Measurements from ENCODE around the gene PMS1. TPM values are rescaled to one million over a fixed set of nuclear protein-coding genes. Genes with fewer than 3 reads are reported as not detected.
A peak's percentile ranks its signal among the peaks of the same experiment; 100 is the strongest.
"Not testable (repeated sequence)": the region's sequence is repeated elsewhere in the genome, so short reads cannot be mapped to it uniquely, and the experiment has no call there.

Gene PMS1
- polyA plus RNA-seq (2013): 30.7 TPM

- Histone ChIP-seq H3K27ac (ENCODE audit: insufficient read depth in 1 of 2, low read depth in 1 of 2, low read length in 2 of 2, poor library complexity in 1 of 2, severe bottlenecking in 2 of 2) (peak within 1 kb of the TSS; percentile 78 to 90), H3K4me3 (ENCODE audit: control insufficient read depth in 1 of 7, extremely low read depth in 1 of 7, insufficient read depth in 4 of 7, low read depth in 2 of 7, low read length in 6 of 7) (peak within 1 kb of the TSS; percentile 73 to 98 (median 90)), H3K4me1 (ENCODE audit: control extremely low read depth in 1 of 4, control insufficient read depth in 4 of 4, insufficient read depth in 4 of 4, low read length in 3 of 4) (peaks cover 12 to 25% (median 19%) of the 10 kb centered on the region in 4 experiments), H3K27me3 (replicated peaks in 2 of 5; ENCODE audit: control insufficient read depth in 4 of 5, insufficient read depth in 5 of 5, low read length in 4 of 5) (no peaks in the 10 kb centered on the region), H3K36me3 (ENCODE audit: control insufficient read depth in 4 of 4, insufficient read depth in 4 of 4, low read length in 3 of 4) (peaks cover 6 to 29% (median 12%) of the 10 kb centered on the region in 4 experiments), H3K9me3 (ENCODE audit: control extremely low read depth in 1 of 5, control insufficient read depth in 4 of 5, insufficient read depth in 2 of 5, low read depth in 1 of 5, low read length in 4 of 5) (no peaks in the 10 kb centered on the region)
- under 1% methylated on average over 69 of the region's 96 CpGs for WGBS (ENCODE audit: insufficient coverage)
- ChIA-PET POLR2A (interaction anchor here (0.7 to 1.9 kb wide), 2 partner anchors 14 to 21 kb away, joined by 3 to 14 read pairs; partner anchors contain the start of gene OSGEPL1), CTCF (interaction anchor here (2.0 kb wide), 1 partner anchor 22 kb away, joined by 11 read pairs; the partner anchor contains the start of gene OSGEPL1)
- DNase-seq: peak; percentile 96 to 99 (median 98)
These were observed at the start of gene PMS1, which contains the start of gene ORMDL1 for GRCh38 chr2:189783927-189784867. PMS1 (plus strand) TSS chr2:189784450; CDS start chr2:189791810, 7,360 bp downstream. ORMDL1 (minus strand) TSS chr2:189784339; CDS start chr2:189782595, 1,744 bp downstream.

- DNase-seq: peak; percentile 43 to 63 (median 60)
- H3K36me3 ChIP-seq (ENCODE audit: control insufficient read depth in 4 of 4, insufficient read depth in 4 of 4, low read length in 3 of 4): peaks cover 8 to 39% (median 14%) of the 10 kb centered on the region in 4 experiments
- H3K9me3 ChIP-seq (ENCODE audit: control extremely low read depth in 1 of 5, control insufficient read depth in 4 of 5, insufficient read depth in 2 of 5, low read depth in 1 of 5, low read length in 4 of 5): no peaks in the 10 kb centered on the region
- CTCF ChIA-PET: interaction anchor here (0.8 to 6.6 kb wide), 15 partner anchors 11 to 340 kb away, joined by 3 to 49 read pairs (median 4); partner anchors contain the start of gene OSGEPL1
- POLR2A ChIA-PET: no interaction called here
- 97% methylated on average over 5 of the region's 10 CpGs for WGBS (ENCODE audit: insufficient coverage)
- H3K27me3 ChIP-seq (replicated peaks in 2 of 5; ENCODE audit: control insufficient read depth in 4 of 5, insufficient read depth in 5 of 5, low read length in 4 of 5): no peaks in the 10 kb centered on the region
- H3K27ac ChIP-seq (ENCODE audit: insufficient read depth in 1 of 2, low read depth in 1 of 2, low read length in 2 of 2, poor library complexity in 1 of 2, severe bottlenecking in 2 of 2): no peak overlapping the region
- H3K4me1 ChIP-seq (ENCODE audit: control extremely low read depth in 1 of 4, control insufficient read depth in 4 of 4, insufficient read depth in 4 of 4, low read length in 3 of 4): no peaks in the 10 kb centered on the region
- no peak overlapping the region for H3K4me3 ChIP-seq (ENCODE audit: control insufficient read depth in 1 of 7, extremely low read depth in 1 of 7, insufficient read depth in 4 of 7, low read depth in 2 of 7, low read length in 6 of 7)
These were observed 33.1 kb upstream of the PMS1 start for GRCh38 chr2:189751080-189751658.

- Histone ChIP-seq H3K27me3 (replicated peaks in 2 of 5; ENCODE audit: control insufficient read depth in 4 of 5, insufficient read depth in 5 of 5, low read length in 4 of 5) (no peaks in the 10 kb centered on the region), H3K36me3 (ENCODE audit: control insufficient read depth in 4 of 4, insufficient read depth in 4 of 4, low read length in 3 of 4) (peaks cover 8 to 28% (median 11%) of the 10 kb centered on the region in 4 experiments), H3K9me3 (ENCODE audit: control extremely low read depth in 1 of 5, control insufficient read depth in 4 of 5, insufficient read depth in 2 of 5, low read depth in 1 of 5, low read length in 4 of 5) (no peaks in the 10 kb centered on the region), H3K4me1 (ENCODE audit: control extremely low read depth in 1 of 4, control insufficient read depth in 4 of 4, insufficient read depth in 4 of 4, low read length in 3 of 4) (peaks cover 0 to 6% (median 4%) of the 10 kb centered on the region in 4 experiments), H3K4me3 (ENCODE audit: control insufficient read depth in 1 of 7, extremely low read depth in 1 of 7, insufficient read depth in 4 of 7, low read depth in 2 of 7, low read length in 6 of 7) (no peak overlapping the region), H3K27ac (ENCODE audit: insufficient read depth in 1 of 2, low read depth in 1 of 2, low read length in 2 of 2, poor library complexity in 1 of 2, severe bottlenecking in 2 of 2) (no peak overlapping the region)
- no peak for DNase-seq
- CTCF ChIA-PET: interaction anchor here (1.1 to 1.3 kb wide), 3 partner anchors 81 to 315 kb away, joined by 3 to 4 read pairs (median 3); no protein-coding TSS in a partner anchor
- WGBS (ENCODE audit: insufficient coverage): 100% methylated on average over 2 of the region's 2 CpGs
- POLR2A ChIA-PET: no interaction called here
These were observed 27.8 kb upstream of the PMS1 start for GRCh38 chr2:189756311-189756952.

- 100% methylated on average over 4 of the region's 19 CpGs for WGBS (ENCODE audit: insufficient coverage)
- peaks cover 9 to 25% (median 16%) of the 10 kb centered on the region in 4 experiments for H3K4me1 ChIP-seq (ENCODE audit: control extremely low read depth in 1 of 4, control insufficient read depth in 4 of 4, insufficient read depth in 4 of 4, low read length in 3 of 4)
- H3K27me3 ChIP-seq (replicated peaks in 2 of 5; ENCODE audit: control insufficient read depth in 4 of 5, insufficient read depth in 5 of 5, low read length in 4 of 5); DNase-seq; POLR2A ChIA-PET; H3K9me3 ChIP-seq (ENCODE audit: control extremely low read depth in 1 of 5, control insufficient read depth in 4 of 5, insufficient read depth in 2 of 5, low read depth in 1 of 5, low read length in 4 of 5); H3K36me3 ChIP-seq (ENCODE audit: control insufficient read depth in 4 of 4, insufficient read depth in 4 of 4, low read length in 3 of 4); H3K4me3 ChIP-seq (ENCODE audit: control insufficient read depth in 1 of 7, extremely low read depth in 1 of 7, insufficient read depth in 4 of 7, low read depth in 2 of 7, low read length in 6 of 7); H3K27ac ChIP-seq (ENCODE audit: insufficient read depth in 1 of 2, low read depth in 1 of 2, low read length in 2 of 2, poor library complexity in 1 of 2, severe bottlenecking in 2 of 2): not testable (repeated sequence)
- CTCF ChIA-PET: interaction anchor here (1.0 to 5.3 kb wide), 5 partner anchors 9 to 86 kb away, joined by 3 to 49 read pairs (median 3); no protein-coding TSS in a partner anchor
These were observed 24.1 kb upstream of the PMS1 start for GRCh38 chr2:189760154-189760553.

- POLR2A ChIA-PET: interaction anchor here (0.7 to 2.1 kb wide), 3 partner anchors 22 to 101 kb away, joined by 3 to 14 read pairs (median 3); partner anchors contain the start of genes ASNSD1, ORMDL1 and PMS1
- Histone ChIP-seq H3K4me3 (ENCODE audit: control insufficient read depth in 1 of 7, extremely low read depth in 1 of 7, insufficient read depth in 4 of 7, low read depth in 2 of 7, low read length in 6 of 7) (peak overlapping the region; percentile 81 to 99 (median 85)), H3K9me3 (ENCODE audit: control extremely low read depth in 1 of 5, control insufficient read depth in 4 of 5, insufficient read depth in 2 of 5, low read depth in 1 of 5, low read length in 4 of 5) (no peaks in the 10 kb centered on the region), H3K27me3 (replicated peaks in 2 of 5; ENCODE audit: control insufficient read depth in 4 of 5, insufficient read depth in 5 of 5, low read length in 4 of 5) (no peaks in the 10 kb centered on the region), H3K4me1 (ENCODE audit: control extremely low read depth in 1 of 4, control insufficient read depth in 4 of 4, insufficient read depth in 4 of 4, low read length in 3 of 4) (peaks cover 9 to 25% (median 16%) of the 10 kb centered on the region in 4 experiments), H3K27ac (ENCODE audit: insufficient read depth in 1 of 2, low read depth in 1 of 2, low read length in 2 of 2, poor library complexity in 1 of 2, severe bottlenecking in 2 of 2) (peak overlapping the region; percentile 75 to 88), H3K36me3 (ENCODE audit: control insufficient read depth in 4 of 4, insufficient read depth in 4 of 4, low read length in 3 of 4) (peaks cover 6 to 13% (median 9%) of the 10 kb centered on the region in 4 experiments)
- no peak for DNase-seq
- WGBS (ENCODE audit: insufficient coverage): 0% methylated on average over 5 of the region's 7 CpGs
- CTCF ChIA-PET: interaction anchor here (0.9 to 5.3 kb wide), 16 partner anchors 11 to 308 kb away, joined by 3 to 49 read pairs (median 6); partner anchors contain the start of genes ASNSD1, ORMDL1, PMS1 and SLC40A1
These were observed 22.1 kb upstream of the PMS1 start for GRCh38 chr2:189762229-189762550.

- Histone ChIP-seq H3K36me3 (ENCODE audit: control insufficient read depth in 4 of 4, insufficient read depth in 4 of 4, low read length in 3 of 4) (peaks cover 6 to 11% (median 9%) of the 10 kb centered on the region in 4 experiments), H3K9me3 (ENCODE audit: control extremely low read depth in 1 of 5, control insufficient read depth in 4 of 5, insufficient read depth in 2 of 5, low read depth in 1 of 5, low read length in 4 of 5) (no peaks in the 10 kb centered on the region), H3K4me3 (ENCODE audit: control insufficient read depth in 1 of 7, extremely low read depth in 1 of 7, insufficient read depth in 4 of 7, low read depth in 2 of 7, low read length in 6 of 7) (peak within 1 kb of the TSS; percentile 81 to 99 (median 85)), H3K4me1 (ENCODE audit: control extremely low read depth in 1 of 4, control insufficient read depth in 4 of 4, insufficient read depth in 4 of 4, low read length in 3 of 4) (peaks cover 9 to 25% (median 16%) of the 10 kb centered on the region in 4 experiments), H3K27me3 (replicated peaks in 2 of 5; ENCODE audit: control insufficient read depth in 4 of 5, insufficient read depth in 5 of 5, low read length in 4 of 5) (no peaks in the 10 kb centered on the region), H3K27ac (ENCODE audit: insufficient read depth in 1 of 2, low read depth in 1 of 2, low read length in 2 of 2, poor library complexity in 1 of 2, severe bottlenecking in 2 of 2) (peak within 1 kb of the TSS; percentile 75 to 88)
- DNase-seq: peak; percentile 98 to 99 (median 99)
- ChIA-PET POLR2A (interaction anchor here (0.7 to 2.1 kb wide), 3 partner anchors 21 to 101 kb away, joined by 3 to 14 read pairs (median 3); partner anchors contain the start of genes ASNSD1, ORMDL1 and PMS1), CTCF (interaction anchor here (0.6 to 5.3 kb wide), 22 partner anchors 10 to 1273 kb away, joined by 3 to 49 read pairs (median 4); partner anchors contain the start of genes ASNSD1, ORMDL1, PMS1 and SLC40A1)
- WGBS (ENCODE audit: insufficient coverage): 0% methylated on average over 25 of the region's 33 CpGs
These were observed 21.5 kb upstream of the PMS1 start, which contains the start of gene OSGEPL1 for GRCh38 chr2:189762551-189763298. OSGEPL1 (minus strand) TSS chr2:189762792; CDS start chr2:189761640, 1,152 bp downstream.
